Transverse colon (tissue), 3 donors: Measurements from ENCODE around the gene PRKCQ.

Source experiments
- EP300 ChIP-seq: sonication (generic); formaldehyde crosslinking; IDR thresholded peaks from one replicate; pipeline ENCODE4 v1.6.1; 2017; ENCODE audit warnings: antibody characterized with exemption, low read depth
- TF ChIP-seq, protein P1 (sequence below), 5 experiments: fragments of 200-600 bp in 3 of 5; fragments of 450-650 bp in 2 of 5; sonication (generic) in 3 of 5; IDR thresholded peaks; 1 replicate in 2 of 5; 2 replicates in 3 of 5; pipeline ENCODE4 v1.5.1; 2016 to 2017; ENCODE audit warnings: antibody characterized with exemption in 5 of 5, inconsistent platforms in 3 of 5, mild to moderate bottlenecking in 2 of 5, moderate library complexity in 1 of 5

DNA sequence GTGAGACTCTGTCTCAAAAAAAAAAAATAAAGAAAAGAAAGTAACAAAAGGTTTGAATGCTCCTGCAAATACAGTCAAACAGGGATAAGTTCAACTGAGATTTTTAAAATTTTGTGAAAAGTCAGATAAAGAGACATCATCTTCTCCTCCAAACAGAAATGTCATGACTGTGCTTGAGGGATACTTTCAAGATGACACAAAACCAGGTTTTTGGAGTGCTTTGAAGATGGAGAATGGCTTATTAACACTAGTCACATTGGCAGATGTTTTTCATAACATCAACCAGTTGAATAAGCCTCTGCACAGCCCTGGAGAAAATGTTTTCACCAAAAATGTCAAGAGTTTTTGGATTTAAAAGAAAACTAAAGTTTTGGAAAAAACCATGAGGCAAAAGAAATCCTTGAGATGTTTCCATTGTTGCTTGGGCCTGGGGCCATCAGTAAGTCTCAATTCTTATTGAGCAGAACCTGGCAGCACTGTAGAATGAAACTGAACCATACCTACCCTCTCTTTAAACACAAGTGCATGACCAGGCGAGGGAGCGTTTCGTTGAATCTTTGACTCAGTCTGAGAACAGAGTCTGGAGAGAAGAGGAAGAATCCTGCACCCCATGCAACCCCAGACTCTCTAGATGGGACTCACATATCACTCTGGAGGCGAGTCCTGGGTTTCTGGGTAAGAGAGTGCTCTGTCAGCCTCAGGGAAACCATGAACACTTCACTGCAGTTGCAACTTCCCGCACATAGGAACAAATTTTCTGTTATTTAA lies 37.4 kb upstream of the PRKCQ start:
- TF ChIP-seq, protein P1, sequence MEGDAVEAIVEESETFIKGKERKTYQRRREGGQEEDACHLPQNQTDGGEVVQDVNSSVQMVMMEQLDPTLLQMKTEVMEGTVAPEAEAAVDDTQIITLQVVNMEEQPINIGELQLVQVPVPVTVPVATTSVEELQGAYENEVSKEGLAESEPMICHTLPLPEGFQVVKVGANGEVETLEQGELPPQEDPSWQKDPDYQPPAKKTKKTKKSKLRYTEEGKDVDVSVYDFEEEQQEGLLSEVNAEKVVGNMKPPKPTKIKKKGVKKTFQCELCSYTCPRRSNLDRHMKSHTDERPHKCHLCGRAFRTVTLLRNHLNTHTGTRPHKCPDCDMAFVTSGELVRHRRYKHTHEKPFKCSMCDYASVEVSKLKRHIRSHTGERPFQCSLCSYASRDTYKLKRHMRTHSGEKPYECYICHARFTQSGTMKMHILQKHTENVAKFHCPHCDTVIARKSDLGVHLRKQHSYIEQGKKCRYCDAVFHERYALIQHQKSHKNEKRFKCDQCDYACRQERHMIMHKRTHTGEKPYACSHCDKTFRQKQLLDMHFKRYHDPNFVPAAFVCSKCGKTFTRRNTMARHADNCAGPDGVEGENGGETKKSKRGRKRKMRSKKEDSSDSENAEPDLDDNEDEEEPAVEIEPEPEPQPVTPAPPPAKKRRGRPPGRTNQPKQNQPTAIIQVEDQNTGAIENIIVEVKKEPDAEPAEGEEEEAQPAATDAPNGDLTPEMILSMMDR (IDR thresholded peaks at IDR 0.05) = no peak
- no peak for TF ChIP-seq EP300
